K562 (cell line): ENCODE results near the gene ACP4. TPM values are rescaled to one million over a fixed set of nuclear protein-coding genes. Genes with fewer than 3 reads are reported as not detected.

Experiments used
- ATAC-seq: fragments of 200-7000 bp; cut with Tn5 transposase; 3 replicates; pipeline ENCODE4 v1.9.1; 2020; ENCODE audit warnings: moderate library complexity
- BruUV-seq: library from RNA; stranded (reverse); fragments of 400-500 nt; replicated peaks from 2 replicates; lab custom pipeline; 2021; lab: Mats Ljungman, UMichigan
- CTCF ChIA-PET: fragments of 300-600 bp; formaldehyde crosslinking; extraction: SDS; loops from one replicate; lab custom pipeline; 2021; ENCODE audit warnings: low intra/inter-chr PET ratio; lab: Yijun Ruan, JAX
- POLR2A ChIA-PET: fragments of 300-600, 350-650 bp; sonication (Branson Sonifier 250); formaldehyde crosslinking; extraction: SDS; loops from one replicate; lab custom pipeline; 2021; ENCODE audit warnings: antibody characterized with exemption, inconsistent platforms; lab: Yijun Ruan, JAX
- DNase-seq, 4 experiments: peaks; one replicate each; pipeline versions ENCODE4 v3.0.0 to v3.0.0-alpha.2; 2011 to 2018; ENCODE audit warnings: low spot score in 3 of 4, mixed read lengths in 3 of 4; ENCODE audit errors: extremely low read depth in 1 of 4
- FAIRE-seq: peaks from 2 replicates; lab custom pipeline; 2011; peaks lifted over from hg19 to GRCh38; lab: Jason Lieb, UNC
- H2AFZ ChIP-seq: 2 replicates; pipeline ENCODE4 v1.6.0; 2011; ENCODE audit warnings: low read depth, low read length, control low read depth, inconsistent platforms
- H3K27ac ChIP-seq: fragments of 200-600 bp; 3 replicates; pipeline ENCODE4 v1.8.0; 2011; ENCODE audit warnings: low read depth, mild to moderate bottlenecking, control low read depth, inconsistent platforms, low read length, moderate library complexity, mixed read lengths; ENCODE audit errors: extremely low read depth
- H3K27me3 ChIP-seq, 2 experiments: fragments of 300-600 bp in 1 of 2; 2 replicates in 1 of 2; 3 replicates in 1 of 2; pipeline versions ENCODE4 v1.6.0 to v1.8.0; 2011; ENCODE audit warnings: inconsistent platforms in 2 of 2, low read length in 2 of 2, mild to moderate bottlenecking in 1 of 2, mixed read lengths in 1 of 2, moderate library complexity in 1 of 2; ENCODE audit not compliant: control insufficient read depth in 2 of 2, insufficient read depth in 2 of 2
- H3K36me3 ChIP-seq: fragments of 300-600 bp; 3 replicates; pipeline ENCODE4 v1.8.0; 2011; ENCODE audit warnings: mild to moderate bottlenecking, low read length, inconsistent platforms; ENCODE audit not compliant: control insufficient read depth, insufficient read depth
- H3K4me1 ChIP-seq, 2 experiments: fragments of 200-600 bp in 1 of 2; replicated peaks in 1 of 2; 2 replicates in 1 of 2; 3 replicates in 1 of 2; pipeline versions ENCODE4 v1.5.1 to v1.8.0; 2011; ENCODE audit warnings: inconsistent platforms in 2 of 2, low read length in 2 of 2, mild to moderate bottlenecking in 1 of 2, mixed read lengths in 1 of 2, moderate library complexity in 1 of 2; ENCODE audit not compliant: control insufficient read depth in 2 of 2, insufficient read depth in 2 of 2
- H3K4me2 ChIP-seq: 2 replicates; pipeline ENCODE4 v1.6.1; 2011; ENCODE audit warnings: low read length, control low read depth, inconsistent platforms, mixed read lengths; ENCODE audit not compliant: insufficient read depth
- H3K4me3 ChIP-seq: fragments of 200-600 bp; sonication (generic), shearing (Covaris generic); 2 replicates; pipeline ENCODE4 v1.5.1; 2016; ENCODE audit warnings: control low read depth, inconsistent platforms
- H3K79me2 ChIP-seq: fragments of 200-600 bp; 3 replicates; pipeline ENCODE4 v1.8.0; 2011; ENCODE audit warnings: low read length, inconsistent platforms; ENCODE audit not compliant: control insufficient read depth, insufficient read depth
- H3K9ac ChIP-seq, 2 experiments: 2 replicates each; pipeline versions ENCODE4 v1.6.0 to v1.6.1; 2011; ENCODE audit warnings: low read depth in 2 of 2, low read length in 2 of 2, control low read depth in 1 of 2, inconsistent platforms in 1 of 2, mild to moderate bottlenecking in 1 of 2, mixed read lengths in 1 of 2; ENCODE audit not compliant: insufficient read depth in 1 of 2
- H3K9me1 ChIP-seq: one replicate; pipeline ENCODE4 v1.6.0; 2011; ENCODE audit warnings: inconsistent platforms, mild to moderate bottlenecking, low read length, moderate library complexity; ENCODE audit not compliant: control insufficient read depth, insufficient read depth
- H3K9me3 ChIP-seq: replicated peaks from 2 replicates; pipeline ENCODE4 v1.5.1; 2011; ENCODE audit warnings: low read depth, low read length, inconsistent platforms; ENCODE audit not compliant: control insufficient read depth, insufficient read depth
- H4K20me1 ChIP-seq: replicated peaks from 2 replicates; pipeline ENCODE4 v1.6.1; 2011; ENCODE audit warnings: low read length, inconsistent platforms, mixed read lengths; ENCODE audit not compliant: control insufficient read depth, insufficient read depth
- CBFB ChIP-seq: sonication (generic); formaldehyde crosslinking; IDR thresholded peaks from 2 replicates; pipeline ENCODE4 v1.4.0; 2020; ENCODE audit warnings: mild to moderate bottlenecking, missing genetic modification reagents
- CCAR2 ChIP-seq: fragments of 200-400 bp; formaldehyde crosslinking; IDR thresholded peaks from 2 replicates; pipeline ENCODE4 v1.6.1; 2017; ENCODE audit warnings: mild to moderate bottlenecking, low read depth, low read length
- DMBX1 ChIP-seq: fragments of 250-450 bp; sonication (Bioruptor Pico); IDR thresholded peaks from 2 replicates; pipeline ENCODE4 v1.8.0; 2022; ENCODE audit warnings: inconsistent platforms, mild to moderate bottlenecking, moderate library complexity, borderline replicate concordance
- MTF1 ChIP-seq: fragments of 250-450 bp; sonication (Bioruptor Pico); IDR thresholded peaks from 2 replicates; pipeline ENCODE4 v1.9.0; 2021; ENCODE audit warnings: moderate library complexity, mild to moderate bottlenecking, inconsistent platforms, borderline replicate concordance
- NUFIP1 ChIP-seq: fragments of 450-650 bp; IDR thresholded peaks from 2 replicates; pipeline ENCODE4 v1.6.1; 2018; ENCODE audit not compliant: partially characterized antibody
- SP1 ChIP-seq: sonication (generic); formaldehyde crosslinking; IDR thresholded peaks from 2 replicates; pipeline ENCODE4 v1.8.1; 2022; ENCODE audit warnings: mild to moderate bottlenecking, missing genetic modification reagents
- TAF9B ChIP-seq: fragments of 450-650 bp; IDR thresholded peaks from 2 replicates; pipeline ENCODE4 v1.6.1; 2018; ENCODE audit warnings: mild to moderate bottlenecking; ENCODE audit not compliant: partially characterized antibody
- ZC3H4 ChIP-seq: sonication (generic); formaldehyde crosslinking; IDR thresholded peaks from 2 replicates; pipeline ENCODE4 v1.9.0; 2021; ENCODE audit warnings: missing genetic modification reagents, borderline replicate concordance
- ZNF551 ChIP-seq: fragments of 250-450 bp; sonication (Bioruptor Pico); IDR thresholded peaks from 2 replicates; pipeline ENCODE4 v1.5.0; 2021; ENCODE audit warnings: mild to moderate bottlenecking, moderate library complexity
- WGBS: fragments of 100-300 bp; shearing (Covaris generic); methylation state at CpG from one replicate; pipeline ENCODE4 v1.1.6; 2016; ENCODE audit warnings: low coverage, mixed read lengths; ENCODE audit not compliant: insufficient coverage; ENCODE audit errors: missing lambda C conversion rate; 5-methylcytosine and 5-hydroxymethylcytosine counted together
- in situ Hi-C: fragments of 300-500 bp; cut with MboI; formaldehyde crosslinking; loops from 4 replicates; pipeline ENCODE4 v1.15.0; 2018; ENCODE audit warnings: inconsistent platforms, mixed read lengths
- intact Hi-C: fragments of 100-400 bp; cut with micrococcal nuclease; formaldehyde crosslinking; loops from 2 replicates; pipeline ENCODE4 v1.14.2; 2022
- polyA plus RNA-seq, 8 experiments: library from polyadenylated mRNA; depleted of rRNA in 4 of 8; stranded (reverse) in 5 of 8; unstranded in 3 of 8; fragments of >200 nt; fragmentation: Nextera tagmentation in 2 of 8; fragmentation: Illumina TruSeq in 1 of 8; extraction: Ambion mirVana in 2 of 8; extraction: Trizol in 1 of 8; gene quantifications; 2 replicates each; pipeline versions ENCODE4 v1.2.1 to v1.2.3, GENCODE V29; 2011 to 2014; ENCODE audit warnings: inconsistent platforms in 1 of 8, missing spikeins in 1 of 8
- total RNA-seq, 7 experiments: library from RNA; depleted of rRNA in 6 of 7; stranded (reverse); fragments of >200 nt in 6 of 7; fragmentation: Illumina TruSeq in 2 of 7; extraction: Trizol in 2 of 7; gene quantifications; 2 replicates each; pipeline versions ENCODE4 v1.2.1 to v1.2.3, GENCODE V29; 2011 to 2021; ENCODE audit warnings: low replicate concordance in 1 of 7
- TF ChIP-seq, protein P1 (sequence below): sonication (generic); formaldehyde crosslinking; IDR thresholded peaks from 2 replicates; pipeline ENCODE4 v1.8.0; 2022; ENCODE audit warnings: missing genetic modification reagents, mild to moderate bottlenecking, moderate library complexity, borderline replicate concordance
- TF ChIP-seq, protein P2 (sequence below): fragments of 250-450 bp; sonication (Bioruptor Pico); IDR thresholded peaks from 2 replicates; pipeline ENCODE4 v1.8.0; 2022; ENCODE audit warnings: moderate library complexity, mild to moderate bottlenecking, inconsistent platforms
- TF ChIP-seq, protein P3 (sequence below): fragments of 450-650 bp; formaldehyde crosslinking; IDR thresholded peaks from 2 replicates; pipeline ENCODE4 v1.4.0; 2022; ENCODE audit warnings: missing genetic modification characterization
- TF ChIP-seq, protein P4 (sequence below): sonication (generic); formaldehyde crosslinking; IDR thresholded peaks from 2 replicates; pipeline ENCODE4 v1.5.0; 2020; ENCODE audit warnings: missing genetic modification reagents
- TF ChIP-seq, protein P5 (sequence below): fragments of 200-800 bp; sonication (Bioruptor generic); IDR thresholded peaks from 2 replicates; pipeline ENCODE4 v1.6.1; 2017; ENCODE audit warnings: missing genetic modification characterization, missing compliant biosample characterization

ACP4 gene
- total and polyA plus RNA-seq, 9 of the 15 experiments (the other 6 are each of a cell fraction or from before 2014, with no cell fraction given): not detected

DNA sequence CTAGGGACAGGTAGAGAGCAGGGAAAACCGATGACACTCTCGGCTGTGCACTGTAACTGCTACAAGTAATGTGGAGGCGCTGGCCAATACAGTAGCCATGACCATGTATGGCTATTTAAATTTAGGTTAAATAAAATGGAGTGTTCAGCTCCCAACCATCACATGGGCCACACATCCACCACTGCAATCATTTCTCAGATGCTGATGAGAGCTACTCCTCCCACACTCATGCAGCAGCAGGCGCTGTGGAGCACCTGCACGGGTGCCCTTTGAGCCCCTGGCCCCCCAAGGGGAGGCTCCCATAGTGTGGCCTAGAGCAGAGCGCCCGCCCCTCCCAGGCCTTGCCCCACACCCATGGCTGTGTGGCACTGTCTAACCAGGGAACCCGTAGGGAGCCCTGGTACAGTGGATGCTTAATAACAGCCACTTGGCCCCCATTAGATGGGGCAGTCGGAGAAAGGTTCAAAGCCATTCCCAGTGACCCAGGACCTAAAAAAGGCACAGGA is 6.0 kb downstream of the ACP4 start (continued):
- TF ChIP-seq ZNF551 (CRISPR knock-in tag): no peak
- TF ChIP-seq, protein P1, sequence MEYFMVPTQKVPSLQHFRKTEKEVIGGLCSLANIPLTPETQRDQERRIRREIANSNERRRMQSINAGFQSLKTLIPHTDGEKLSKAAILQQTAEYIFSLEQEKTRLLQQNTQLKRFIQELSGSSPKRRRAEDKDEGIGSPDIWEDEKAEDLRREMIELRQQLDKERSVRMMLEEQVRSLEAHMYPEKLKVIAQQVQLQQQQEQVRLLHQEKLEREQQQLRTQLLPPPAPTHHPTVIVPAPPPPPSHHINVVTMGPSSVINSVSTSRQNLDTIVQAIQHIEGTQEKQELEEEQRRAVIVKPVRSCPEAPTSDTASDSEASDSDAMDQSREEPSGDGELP (CRISPR knock-in tag): peak; percentile 29; the same call in 1 of the 2 replicates

DNA sequence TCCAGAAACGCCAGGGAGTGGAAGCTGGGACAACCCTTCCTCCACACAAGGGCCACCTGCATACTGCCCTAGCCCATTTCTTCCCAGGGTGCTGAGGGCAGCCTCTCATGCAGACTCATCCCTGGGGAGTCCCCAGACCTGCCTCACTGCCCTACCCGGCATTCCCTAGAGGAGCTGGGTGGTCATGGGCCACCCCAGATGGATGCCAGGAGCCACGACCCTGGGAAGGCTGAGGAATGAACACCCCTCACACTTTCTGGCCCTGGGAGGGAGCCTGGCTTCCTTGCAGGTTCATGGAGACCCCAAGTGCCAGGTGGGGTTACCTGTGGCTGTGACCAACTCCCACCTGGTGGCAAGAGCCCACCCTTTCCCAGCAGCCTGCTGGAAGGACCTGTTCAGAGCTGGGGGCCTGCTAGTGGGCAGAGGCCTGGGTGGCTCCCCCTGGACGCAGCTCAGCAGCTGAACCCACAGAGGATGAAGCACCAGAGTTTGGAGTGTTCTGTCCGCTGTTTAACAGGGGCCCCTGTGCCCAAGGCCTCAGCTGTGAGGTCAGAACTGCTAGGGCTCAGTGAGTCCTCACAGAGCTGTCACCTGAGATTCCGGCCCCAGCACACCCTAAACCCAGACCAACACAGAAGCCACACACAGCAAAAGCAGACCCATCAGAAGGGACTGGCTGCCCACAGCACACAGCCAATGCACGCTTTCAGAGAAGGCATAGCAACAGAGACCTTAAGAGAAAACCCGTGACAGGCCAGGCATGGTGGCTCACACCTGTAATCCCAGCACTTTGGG is 6.6 kb downstream of the ACP4 start:
- intact Hi-C loops (no loop called here), in situ Hi-C loops (no loop called here)
- ChIA-PET CTCF (no interaction called here), POLR2A (interaction anchor here (0.5 to 3.7 kb wide), 22 partner anchors 7 to 468 kb away, joined by 3 to 58 read pairs (median 4); partner anchors contain the start of genes KCNC3 and KLK3)
- no peak overlapping the region for H2AFZ ChIP-seq
- ATAC-seq: peak; percentile 44
- no peaks in the 10 kb centered on the region for H3K27me3 ChIP-seq
- H3K4me3 ChIP-seq: no peak overlapping the region
- no peaks in the 10 kb centered on the region for H3K9me3 ChIP-seq
- H3K4me1 ChIP-seq: peaks cover 10 to 65% of the 10 kb centered on the region in 2 experiments; a peak in 4 of 5 replicates
- peaks cover 20% of the 10 kb centered on the region for H3K79me2 ChIP-seq
- BruUV-seq: no TSS peak
- H3K9ac ChIP-seq: peak overlapping the region in 1 of 2 experiments; percentile 76; a peak in 2 of 4 replicates
- peaks cover 47% of the 10 kb centered on the region for H4K20me1 ChIP-seq
- no peak overlapping the region for H3K4me2 ChIP-seq
- peaks cover 15% of the 10 kb centered on the region for H3K9me1 ChIP-seq
- DNase-seq: no peak
- FAIRE-seq: no peak
- WGBS: 82% methylated on average over 8 of the region's 8 CpGs
- H3K36me3 ChIP-seq: peaks cover 61% of the 10 kb centered on the region
- no peak overlapping the region for H3K27ac ChIP-seq
- TF ChIP-seq CBFB (CRISPR knock-in tag) (no peak), SP1 (no peak), ZC3H4 (CRISPR knock-in tag) (no peak), CCAR2 (no peak), DMBX1 (CRISPR knock-in tag) (no peak), TAF9B (no peak), MTF1 (CRISPR knock-in tag) (no peak), NUFIP1 (no peak)
- TF ChIP-seq, protein P2, sequence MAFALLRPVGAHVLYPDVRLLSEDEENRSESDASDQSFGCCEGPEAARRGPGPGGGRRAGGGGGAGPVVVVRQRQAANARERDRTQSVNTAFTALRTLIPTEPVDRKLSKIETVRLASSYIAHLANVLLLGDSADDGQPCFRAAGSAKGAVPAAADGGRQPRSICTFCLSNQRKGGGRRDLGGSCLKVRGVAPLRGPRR (CRISPR knock-in tag): no peak
- TF ChIP-seq, protein P3, sequence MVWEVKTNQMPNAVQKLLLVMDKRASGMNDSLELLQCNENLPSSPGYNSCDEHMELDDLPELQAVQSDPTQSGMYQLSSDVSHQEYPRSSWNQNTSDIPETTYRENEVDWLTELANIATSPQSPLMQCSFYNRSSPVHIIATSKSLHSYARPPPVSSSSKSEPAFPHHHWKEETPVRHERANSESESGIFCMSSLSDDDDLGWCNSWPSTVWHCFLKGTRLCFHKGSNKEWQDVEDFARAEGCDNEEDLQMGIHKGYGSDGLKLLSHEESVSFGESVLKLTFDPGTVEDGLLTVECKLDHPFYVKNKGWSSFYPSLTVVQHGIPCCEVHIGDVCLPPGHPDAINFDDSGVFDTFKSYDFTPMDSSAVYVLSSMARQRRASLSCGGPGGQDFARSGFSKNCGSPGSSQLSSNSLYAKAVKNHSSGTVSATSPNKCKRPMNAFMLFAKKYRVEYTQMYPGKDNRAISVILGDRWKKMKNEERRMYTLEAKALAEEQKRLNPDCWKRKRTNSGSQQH (CRISPR knock-in tag): no peak; the same call in 1 of the 2 replicates
- TF ChIP-seq, protein P4, sequence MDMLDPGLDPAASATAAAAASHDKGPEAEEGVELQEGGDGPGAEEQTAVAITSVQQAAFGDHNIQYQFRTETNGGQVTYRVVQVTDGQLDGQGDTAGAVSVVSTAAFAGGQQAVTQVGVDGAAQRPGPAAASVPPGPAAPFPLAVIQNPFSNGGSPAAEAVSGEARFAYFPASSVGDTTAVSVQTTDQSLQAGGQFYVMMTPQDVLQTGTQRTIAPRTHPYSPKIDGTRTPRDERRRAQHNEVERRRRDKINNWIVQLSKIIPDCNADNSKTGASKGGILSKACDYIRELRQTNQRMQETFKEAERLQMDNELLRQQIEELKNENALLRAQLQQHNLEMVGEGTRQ: no peak
- TF ChIP-seq, protein P5, sequence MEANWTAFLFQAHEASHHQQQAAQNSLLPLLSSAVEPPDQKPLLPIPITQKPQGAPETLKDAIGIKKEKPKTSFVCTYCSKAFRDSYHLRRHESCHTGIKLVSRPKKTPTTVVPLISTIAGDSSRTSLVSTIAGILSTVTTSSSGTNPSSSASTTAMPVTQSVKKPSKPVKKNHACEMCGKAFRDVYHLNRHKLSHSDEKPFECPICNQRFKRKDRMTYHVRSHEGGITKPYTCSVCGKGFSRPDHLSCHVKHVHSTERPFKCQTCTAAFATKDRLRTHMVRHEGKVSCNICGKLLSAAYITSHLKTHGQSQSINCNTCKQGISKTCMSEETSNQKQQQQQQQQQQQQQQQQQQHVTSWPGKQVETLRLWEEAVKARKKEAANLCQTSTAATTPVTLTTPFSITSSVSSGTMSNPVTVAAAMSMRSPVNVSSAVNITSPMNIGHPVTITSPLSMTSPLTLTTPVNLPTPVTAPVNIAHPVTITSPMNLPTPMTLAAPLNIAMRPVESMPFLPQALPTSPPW (CRISPR knock-in tag): no peak
